Thymus (tissue), 11 donors: ENCODE results near the gene GRK7. TPM values are rescaled to one million over a fixed set of nuclear protein-coding genes. Genes with fewer than 3 reads are reported as not detected.
A peak's percentile ranks its signal among the peaks of the same experiment; 100 is the strongest.
"Not testable (repeated sequence)": the region's sequence is repeated elsewhere in the genome, so short reads cannot be mapped to it uniquely, and the experiment has no call there.

ENCODE experiments used
- DNase-seq, 9 donors: peaks; one replicate each; pipeline ENCODE4 v3.0.0-alpha.2; 2013; ENCODE audit warnings: low spot score in 9 of 9, low read depth in 6 of 9, missing footprints in 1 of 9
- H3K27ac ChIP-seq, 2 donors: one replicate each; pipeline ENCODE4 v1.5.1; 2013; ENCODE audit warnings: control low read depth in 1 of 2, low read depth in 1 of 2, low read length in 1 of 2, mild to moderate bottlenecking in 1 of 2, moderate library complexity in 1 of 2
- H3K27me3 ChIP-seq, 2 donors: one replicate each; pipeline ENCODE4 v1.5.1; 2013; ENCODE audit warnings: low read length in 1 of 2; ENCODE audit not compliant: control insufficient read depth in 2 of 2, insufficient read depth in 1 of 2
- H3K36me3 ChIP-seq, 2 donors: one replicate each; pipeline ENCODE4 v1.5.1; 2013; ENCODE audit warnings: low read length in 1 of 2, mild to moderate bottlenecking in 1 of 2, moderate library complexity in 1 of 2; ENCODE audit not compliant: control insufficient read depth in 2 of 2, insufficient read depth in 2 of 2
- H3K4me1 ChIP-seq, 2 donors: one replicate each; pipeline ENCODE4 v1.5.1; 2013; ENCODE audit warnings: low read length in 2 of 2; ENCODE audit not compliant: control insufficient read depth in 2 of 2, insufficient read depth in 2 of 2
- H3K4me3 ChIP-seq, 2 donors: one replicate each; pipeline ENCODE4 v1.5.1; 2013; ENCODE audit warnings: low read length in 2 of 2, control low read depth in 1 of 2, mild to moderate bottlenecking in 1 of 2
- H3K9me3 ChIP-seq, 2 donors: one replicate each; pipeline ENCODE4 v1.5.1; 2013; ENCODE audit warnings: low read length in 1 of 2, mild to moderate bottlenecking in 1 of 2; ENCODE audit not compliant: control insufficient read depth in 2 of 2, insufficient read depth in 1 of 2
- WGBS: extraction: QIAGEN DNeasy Blood & Tissue Kit; methylation state at CpG from one replicate; pipeline ENCODE4 v1.1.7; 2013; 5-methylcytosine and 5-hydroxymethylcytosine counted together
- polyA plus RNA-seq: library from polyadenylated mRNA; stranded (reverse); fragments of 200-250 nt; gene quantifications from one replicate; pipeline ENCODE4 v1.2.3, GENCODE V29; 2013
- total RNA-seq: library from RNA; stranded (reverse); fragments of 120-200 nt; gene quantifications from one replicate; pipeline ENCODE4 v1.2.4, GENCODE V29; 2013
- donor health status: healthy.

The GRK7 gene
- total and polyA plus RNA-seq, 2 donors = 0.14 TPM; not detected in 1

- Histone ChIP-seq H3K27me3 (no peaks in the 10 kb centered on the region), H3K36me3 (peaks cover 24 to 50% of the 10 kb centered on the region in 2 donors), H3K27ac (no peak overlapping the region), H3K4me3 (no peak overlapping the region), H3K4me1 (peaks cover 5 to 9% of the 10 kb centered on the region in 2 donors), H3K9me3 (no peaks in the 10 kb centered on the region)
- 96% methylated on average over 1 of the region's 1 CpG for WGBS
- DNase-seq = no peak
These were observed 19.9 kb upstream of the GRK7 start for GRCh38 chr3:141743305-141743704.

GRCh38 chr3:141746962-141747361 lies 16.2 kb upstream of the GRK7 start:
- H3K36me3 ChIP-seq = peaks cover 35 to 64% of the 10 kb centered on the region in 2 donors
- WGBS = 87% methylated on average over 4 of the region's 4 CpGs

GRCh38 chr3:141753399-141753798 lies 9.8 kb upstream of the GRK7 start:
- Histone ChIP-seq H3K27me3 (no peaks in the 10 kb centered on the region), H3K4me1 (no peaks in the 10 kb centered on the region), H3K36me3 (peaks cover 14 to 20% of the 10 kb centered on the region in 2 donors), H3K9me3 (no peaks in the 10 kb centered on the region), H3K27ac (no peak overlapping the region), H3K4me3 (no peak overlapping the region)
- DNase-seq = no peak
- WGBS = 99% methylated on average over 3 of the region's 3 CpGs

More at GRCh38 chr3:141746962-141747361, 16.2 kb upstream of the GRK7 start:
- H3K4me1 ChIP-seq = no peaks in the 10 kb centered on the region
- no peak overlapping the region for H3K4me3 ChIP-seq
- H3K27ac ChIP-seq = no peak overlapping the region
- peak in 1 of 9 donors; percentile 16 for DNase-seq
- H3K27me3 ChIP-seq = no peaks in the 10 kb centered on the region
- H3K9me3 ChIP-seq = no peaks in the 10 kb centered on the region

- Histone ChIP-seq H3K27ac (no peak overlapping the region), H3K27me3 (no peaks in the 10 kb centered on the region), H3K9me3 (no peaks in the 10 kb centered on the region), H3K4me1 (no peaks in the 10 kb centered on the region), H3K36me3 (peaks cover 11 to 17% of the 10 kb centered on the region in 2 donors), H3K4me3 (no peak overlapping the region)
- no peak for DNase-seq
- WGBS = 96% methylated on average over 1 of the region's 1 CpG
These were observed 9.2 kb upstream of the GRK7 start for GRCh38 chr3:141754032-141754431.

GRCh38 chr3:141762552-141762951 lies 656 bp upstream of the GRK7 start:
- not testable (repeated sequence) for H3K4me1 ChIP-seq, H3K27me3 ChIP-seq, H3K4me3 ChIP-seq, H3K9me3 ChIP-seq, DNase-seq, H3K27ac ChIP-seq, H3K36me3 ChIP-seq
- WGBS = 92% methylated on average over 17 of the region's 19 CpGs

GRCh38 chr3:141764045-141764444 lies 837 bp downstream of the GRK7 start:
- Histone ChIP-seq H3K36me3 (no peaks in the 10 kb centered on the region), H3K4me3 (no peak overlapping the region), H3K27me3 (no peaks in the 10 kb centered on the region), H3K27ac (no peak overlapping the region), H3K4me1 (peaks cover 0 to 10% of the 10 kb centered on the region in 2 donors), H3K9me3 (no peaks in the 10 kb centered on the region)
- 100% methylated on average over 2 of the region's 2 CpGs for WGBS
- no peak for DNase-seq

GRCh38 chr3:141764465-141764864 lies 1.3 kb downstream of the GRK7 start:
- 98% methylated on average over 1 of the region's 1 CpG for whole genome bisulfite sequencing
- DNase-seq = no peak
- Histone ChIP-seq H3K27ac (no peak overlapping the region), H3K9me3 (no peaks in the 10 kb centered on the region), H3K36me3 (no peaks in the 10 kb centered on the region), H3K4me3 (no peak overlapping the region), H3K4me1 (peaks cover 0 to 10% of the 10 kb centered on the region in 2 donors), H3K27me3 (no peaks in the 10 kb centered on the region)

GRCh38 chr3:141764986-141765385 lies 1.8 kb downstream of the GRK7 start:
- H3K27me3 ChIP-seq = no peaks in the 10 kb centered on the region
- no peak overlapping the region for H3K27ac ChIP-seq
- DNase-seq = peak in 1 of 9 donors; percentile 13
- no peaks in the 10 kb centered on the region for H3K9me3 ChIP-seq
- H3K4me1 ChIP-seq = peaks cover 0 to 10% of the 10 kb centered on the region in 2 donors
- WGBS = 97% methylated on average over 2 of the region's 2 CpGs
- no peaks in the 10 kb centered on the region for H3K36me3 ChIP-seq
- H3K4me3 ChIP-seq = no peak overlapping the region

GRCh38 chr3:141767066-141767465 lies 3.9 kb downstream of the GRK7 start:
- Histone ChIP-seq H3K27ac (no peak overlapping the region), H3K9me3 (no peaks in the 10 kb centered on the region), H3K4me3 (no peak overlapping the region), H3K36me3 (no peaks in the 10 kb centered on the region), H3K4me1 (peaks cover 0 to 10% of the 10 kb centered on the region in 2 donors), H3K27me3 (no peaks in the 10 kb centered on the region)
- WGBS = 99% methylated on average over 2 of the region's 2 CpGs
- DNase-seq = no peak
